Measurements from ENCODE around the gene SMAD5. TPM values are rescaled to one million over a fixed set of nuclear protein-coding genes. Genes with fewer than 3 reads are reported as not detected.
A peak's percentile ranks its signal among the peaks of the same experiment; 100 is the strongest.

Gene SMAD5
- 10 to 100 TPM; 51.9 to 64.1 TPM for total RNA-seq

- H3K9me3 ChIP-seq, result no peaks in the 10 kb centered on the region
- no peaks in the 10 kb centered on the region for H3K36me3 ChIP-seq
- peaks cover 7% of the 10 kb centered on the region for H3K4me1 ChIP-seq
- intact Hi-C loops (cut with DNase I), result loop anchor here (10.0 kb wide), 1 partner anchor 48 kb away; no protein-coding TSS in a partner anchor
- H3K4me3 ChIP-seq, result peak within 1 kb of the TSS; percentile 97
- H3K9ac ChIP-seq (ENCODE audit: low read depth in 2 of 2, low read length in 2 of 2), result peak within 1 kb of the TSS; percentile 92 to 99
- DNase-seq, result peak; percentile 95
- peak within 1 kb of the TSS; percentile 98 for H3K27ac ChIP-seq
- no peaks in the 10 kb centered on the region for H3K27me3 ChIP-seq
- TF ChIP-seq, protein P1, sequence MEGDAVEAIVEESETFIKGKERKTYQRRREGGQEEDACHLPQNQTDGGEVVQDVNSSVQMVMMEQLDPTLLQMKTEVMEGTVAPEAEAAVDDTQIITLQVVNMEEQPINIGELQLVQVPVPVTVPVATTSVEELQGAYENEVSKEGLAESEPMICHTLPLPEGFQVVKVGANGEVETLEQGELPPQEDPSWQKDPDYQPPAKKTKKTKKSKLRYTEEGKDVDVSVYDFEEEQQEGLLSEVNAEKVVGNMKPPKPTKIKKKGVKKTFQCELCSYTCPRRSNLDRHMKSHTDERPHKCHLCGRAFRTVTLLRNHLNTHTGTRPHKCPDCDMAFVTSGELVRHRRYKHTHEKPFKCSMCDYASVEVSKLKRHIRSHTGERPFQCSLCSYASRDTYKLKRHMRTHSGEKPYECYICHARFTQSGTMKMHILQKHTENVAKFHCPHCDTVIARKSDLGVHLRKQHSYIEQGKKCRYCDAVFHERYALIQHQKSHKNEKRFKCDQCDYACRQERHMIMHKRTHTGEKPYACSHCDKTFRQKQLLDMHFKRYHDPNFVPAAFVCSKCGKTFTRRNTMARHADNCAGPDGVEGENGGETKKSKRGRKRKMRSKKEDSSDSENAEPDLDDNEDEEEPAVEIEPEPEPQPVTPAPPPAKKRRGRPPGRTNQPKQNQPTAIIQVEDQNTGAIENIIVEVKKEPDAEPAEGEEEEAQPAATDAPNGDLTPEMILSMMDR (IDR thresholded peaks at IDR 0.05), result no peak
These were observed at the start of gene SMAD5 for GRCh38 chr5:136132557-136133221. Gene SMAD5 (plus strand): TSS chr5:136132845. CDS start chr5:136153761, 20,916 bp downstream.

DNA sequence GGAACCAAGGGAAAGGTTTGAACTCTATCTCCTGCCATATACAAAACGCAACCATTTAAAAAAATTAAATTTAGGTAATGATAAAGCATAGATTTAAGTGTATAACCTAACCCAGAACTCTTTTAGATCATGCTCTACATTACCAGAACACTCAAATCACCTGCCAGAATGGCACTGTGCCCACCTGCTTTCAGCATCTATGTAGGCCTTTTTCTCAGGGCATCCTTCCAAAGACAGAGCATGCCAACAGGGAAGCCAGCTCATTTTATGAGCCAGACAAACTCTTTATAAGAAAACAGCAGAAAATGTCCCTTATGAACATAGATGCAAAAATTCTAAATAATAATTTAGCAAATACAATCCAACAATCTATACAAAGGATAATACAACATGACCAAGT lies 47.9 kb upstream of the SMAD5 start:
- Histone ChIP-seq H3K27ac (no peak overlapping the region), H3K9me3 (no peaks in the 10 kb centered on the region), H3K36me3 (no peaks in the 10 kb centered on the region), H3K27me3 (no peaks in the 10 kb centered on the region), H3K9ac (ENCODE audit: low read depth in 2 of 2, low read length in 2 of 2) (no peak overlapping the region), H3K4me3 (no peak overlapping the region), H3K4me1 (peaks cover 17% of the 10 kb centered on the region)
- intact Hi-C loops (cut with DNase I), result loop anchor here (5.0 to 10.0 kb wide), 3 partner anchors 50 to 137 kb away; partner anchors contain the start of gene SMAD5
- no peak for DNase-seq
- TF ChIP-seq, protein P1 (IDR thresholded peaks at IDR 0.05), result no peak

GRCh38 chr5:136086783-136087566 lies 45.7 kb upstream of the SMAD5 start:
- intact Hi-C loops (cut with DNase I), result loop anchor here (10.0 kb wide), 1 partner anchor 48 kb away; the partner anchor contains the start of gene SMAD5
- no peak overlapping the region for H3K4me3 ChIP-seq
- TF ChIP-seq, protein P1 (IDR thresholded peaks at IDR 0.05), result no peak
- H3K4me1 ChIP-seq, result peaks cover 17% of the 10 kb centered on the region
- H3K27me3 ChIP-seq, result no peaks in the 10 kb centered on the region
- peak overlapping the region; percentile 27 for H3K27ac ChIP-seq
- H3K36me3 ChIP-seq, result no peaks in the 10 kb centered on the region
- DNase-seq, result no peak
- no peak overlapping the region for H3K9ac ChIP-seq (ENCODE audit: low read depth in 2 of 2, low read length in 2 of 2)
- no peaks in the 10 kb centered on the region for H3K9me3 ChIP-seq

DNA sequence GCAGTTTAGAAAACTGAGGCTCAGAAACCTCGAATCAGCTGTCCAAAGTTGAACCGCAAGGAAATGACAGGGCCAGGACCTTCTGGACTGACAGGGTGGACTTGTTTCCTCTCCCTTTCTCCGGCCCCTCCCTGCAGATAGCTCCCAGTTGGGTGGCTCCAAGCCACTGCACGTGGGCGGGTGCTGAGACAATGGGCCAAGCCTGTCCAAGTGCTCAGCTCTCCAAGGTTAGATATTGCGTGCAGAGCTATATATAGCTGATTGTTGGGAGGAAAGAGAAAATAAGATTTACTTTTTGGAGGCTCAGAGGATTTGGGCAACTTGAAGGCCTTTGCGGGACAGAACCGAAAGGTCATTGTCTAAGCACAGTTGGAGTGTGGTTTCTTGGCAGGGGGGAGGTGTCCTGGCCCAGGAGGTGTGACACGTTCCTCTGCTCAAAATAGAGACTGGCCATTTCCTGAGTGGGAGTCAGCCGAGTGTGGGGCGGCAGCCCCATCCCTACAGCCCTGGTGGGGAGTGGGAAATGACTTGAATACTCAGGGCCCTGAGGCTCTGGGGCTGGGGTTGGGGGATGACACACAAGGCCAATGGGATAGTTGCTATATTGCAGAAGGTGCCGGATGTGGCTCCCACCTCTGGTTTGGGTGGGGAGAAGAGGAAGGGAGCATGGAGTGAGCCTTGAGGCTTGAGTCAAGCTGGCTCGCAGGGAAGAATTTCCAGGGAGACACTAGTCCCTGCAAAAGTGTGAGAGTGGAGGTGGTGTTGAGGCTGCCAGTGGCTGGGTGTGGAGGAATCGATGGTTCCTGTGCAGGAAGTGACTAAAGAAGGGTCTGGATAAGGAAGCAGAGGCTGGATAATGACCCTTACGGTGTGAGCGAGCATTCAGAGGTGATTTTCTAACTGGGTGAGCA lies 44.4 kb upstream of the SMAD5 start:
- Histone ChIP-seq H3K4me3 (no peak overlapping the region), H3K36me3 (no peaks in the 10 kb centered on the region), H3K27me3 (no peaks in the 10 kb centered on the region), H3K9ac (ENCODE audit: low read depth in 2 of 2, low read length in 2 of 2) (peak overlapping the region in 1 of 2 donors; percentile 55), H3K9me3 (no peaks in the 10 kb centered on the region), H3K4me1 (peaks cover 12% of the 10 kb centered on the region), H3K27ac (peak overlapping the region; percentile 27)
- TF ChIP-seq, protein P1 (IDR thresholded peaks at IDR 0.05), result no peak
- peak; percentile 91 for DNase-seq
- intact Hi-C loops (cut with DNase I), result loop anchor here (10.0 kb wide), 1 partner anchor 47 kb away; the partner anchor contains the start of gene SMAD5

DNA sequence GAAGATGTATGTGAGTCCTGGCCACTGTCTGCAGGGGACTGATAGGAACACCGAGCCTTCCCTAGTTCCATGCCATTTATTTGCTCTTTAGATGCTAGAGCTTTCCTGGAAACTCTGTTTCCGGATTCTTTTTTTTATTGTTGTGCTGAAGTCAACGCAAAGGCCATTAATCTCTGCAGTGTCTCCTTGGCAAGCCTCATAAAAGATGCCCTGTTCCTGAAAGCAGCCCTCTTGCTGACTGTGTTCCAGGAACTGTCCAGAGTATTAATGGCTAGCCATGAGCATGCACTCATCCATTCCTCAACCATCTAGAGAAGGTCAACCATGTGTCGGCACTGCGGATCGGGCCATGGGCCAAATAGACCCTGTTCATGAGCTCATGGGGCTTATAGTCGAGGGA lies 42.9 kb upstream of the SMAD5 start:
- no peak overlapping the region for H3K9ac ChIP-seq (ENCODE audit: low read depth in 2 of 2, low read length in 2 of 2)
- TF ChIP-seq, protein P1 (IDR thresholded peaks at IDR 0.05), result no peak
- peak; percentile 64 for DNase-seq
- no peaks in the 10 kb centered on the region for H3K9me3 ChIP-seq
- H3K4me1 ChIP-seq, result peaks cover 12% of the 10 kb centered on the region
- peak overlapping the region; percentile 67 for H3K27ac ChIP-seq
- intact Hi-C loops (cut with DNase I), result loop anchor here (10.0 kb wide), 1 partner anchor 45 kb away; the partner anchor contains the start of gene SMAD5
- no peaks in the 10 kb centered on the region for H3K36me3 ChIP-seq
- no peaks in the 10 kb centered on the region for H3K27me3 ChIP-seq
- no peak overlapping the region for H3K4me3 ChIP-seq

All from colonic mucosa (tissue), 4 donors.